Parathyroid adenoma (tissue), 2 donors: Measurements from ENCODE around the gene ALOX12.
A peak's percentile ranks its signal among the peaks of the same experiment; 100 is the strongest.

Source experiments
- H2AFZ ChIP-seq: fragments of 300-600 bp; sonication (generic); one replicate; pipeline ENCODE4 v1.7.0; 2017; ENCODE audit warnings: antibody characterized with exemption, mild to moderate bottlenecking
- H3K27ac ChIP-seq: fragments of 300-600 bp; sonication (generic); one replicate; pipeline ENCODE4 v1.7.0; 2017
- H3K27me3 ChIP-seq: fragments of 300-600 bp; sonication (generic); one replicate; pipeline ENCODE4 v1.7.0; 2017; ENCODE audit warnings: low read length; ENCODE audit not compliant: control insufficient read depth, insufficient read depth
- H3K36me3 ChIP-seq: fragments of 300-600 bp; sonication (generic); one replicate; pipeline ENCODE4 v1.7.0; 2017; ENCODE audit warnings: low read length; ENCODE audit not compliant: control insufficient read depth, insufficient read depth
- H3K4me1 ChIP-seq: fragments of 300-600 bp; sonication (generic); one replicate; pipeline ENCODE4 v1.7.0; 2017; ENCODE audit warnings: control low read depth
- H3K4me2 ChIP-seq: fragments of 300-600 bp; sonication (generic); one replicate; pipeline ENCODE4 v1.7.0; 2017; ENCODE audit warnings: low read length
- H3K4me3 ChIP-seq: fragments of 300-600 bp; sonication (generic); one replicate; pipeline ENCODE4 v1.7.0; 2017; ENCODE audit warnings: low read depth, low read length
- H3K79me2 ChIP-seq: fragments of 300-600 bp; sonication (generic); one replicate; pipeline ENCODE4 v1.7.0; 2017; ENCODE audit warnings: control low read depth
- H3K9ac ChIP-seq: fragments of 300-600 bp; sonication (generic); one replicate; pipeline ENCODE4 v1.7.0; 2017; ENCODE audit warnings: mild to moderate bottlenecking
- H3K9me3 ChIP-seq: fragments of 300-600 bp; sonication (generic); one replicate; pipeline ENCODE4 v1.7.0; 2017; ENCODE audit warnings: low read length; ENCODE audit not compliant: control insufficient read depth
- CTCF ChIP-seq: fragments of 300-600 bp; sonication (generic); IDR thresholded peaks from one replicate; pipeline ENCODE4 v1.7.0; 2017; ENCODE audit warnings: antibody characterized with exemption, mild to moderate bottlenecking
- donor health status: primary hyperparathyroidism.

ALOX12 gene

DNA sequence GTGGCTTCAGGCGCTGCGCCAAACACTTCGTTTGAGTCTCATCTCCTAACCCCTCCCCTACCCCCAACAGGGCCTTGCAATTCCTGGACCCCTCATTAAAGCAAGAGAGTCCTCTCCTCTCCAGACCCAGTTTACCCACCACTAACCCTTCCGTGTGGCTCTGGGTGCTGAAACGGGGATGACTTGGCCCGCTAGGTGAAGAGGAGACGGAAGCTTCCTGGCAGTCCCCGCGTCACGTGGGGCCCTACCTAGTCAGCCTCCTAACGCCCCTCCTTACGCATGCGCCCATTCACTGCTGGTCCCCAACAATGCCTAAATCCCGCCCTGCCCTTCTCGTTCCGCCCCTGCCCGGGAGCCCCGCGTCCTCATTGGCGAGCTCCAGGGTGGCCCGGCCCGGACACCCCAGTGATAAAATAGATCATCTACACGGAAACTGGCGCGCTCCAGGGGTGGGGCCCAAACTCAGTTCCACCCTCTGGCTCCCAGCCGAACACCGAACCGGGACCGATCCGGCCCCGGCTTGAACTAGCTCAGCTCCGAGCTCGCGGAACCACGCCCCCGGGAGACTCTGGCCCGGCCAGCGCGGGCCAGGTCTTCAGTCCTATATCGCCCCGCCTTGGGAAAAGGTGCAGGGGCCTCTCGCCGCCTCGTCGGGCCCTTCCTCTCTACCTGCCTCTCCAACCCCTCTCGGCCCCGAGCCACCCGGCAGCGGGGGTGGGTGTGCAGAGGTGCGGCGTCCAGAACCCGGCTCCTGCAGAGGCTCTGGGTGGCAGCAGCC is 39.9 kb downstream of the ALOX12 start, which contains the start of gene SLC16A13:
Gene SLC16A13, plus strand, starts transcription at position 425 of the 778 bp plus-strand sequence. CDS start 368 bp downstream, outside the sequence.
- Histone ChIP-seq H3K9me3 (no peaks in the 10 kb centered on the region), H3K27me3 (no peaks in the 10 kb centered on the region), H3K9ac (peak within 1 kb of the TSS; percentile 58), H3K4me3 (peak within 1 kb of the TSS; percentile 86), H3K27ac (peak within 1 kb of the TSS; percentile 88), H3K79me2 (no peaks in the 10 kb centered on the region), H3K4me2 (peak within 1 kb of the TSS; percentile 98), H2AFZ (peak within 1 kb of the TSS; percentile 84), H3K36me3 (no peaks in the 10 kb centered on the region), H3K4me1 (peaks cover 12% of the 10 kb centered on the region)
- peak; percentile 5 for TF ChIP-seq CTCF

GRCh38 chr17:7038025-7038862 is 42.4 kb downstream of the ALOX12 start:
- no peak overlapping the region for H3K27ac ChIP-seq
- peak overlapping the region; percentile 38 for H3K4me2 ChIP-seq
- no peaks in the 10 kb centered on the region for H3K9me3 ChIP-seq
- no peak for TF ChIP-seq CTCF
- H3K4me3 ChIP-seq = peak overlapping the region; percentile 3
- H3K4me1 ChIP-seq = peaks cover 23% of the 10 kb centered on the region
- H3K36me3 ChIP-seq = no peaks in the 10 kb centered on the region
- H3K27me3 ChIP-seq = no peaks in the 10 kb centered on the region
- no peak overlapping the region for H3K9ac ChIP-seq
- no peaks in the 10 kb centered on the region for H3K79me2 ChIP-seq
- no peak overlapping the region for H2AFZ ChIP-seq

DNA sequence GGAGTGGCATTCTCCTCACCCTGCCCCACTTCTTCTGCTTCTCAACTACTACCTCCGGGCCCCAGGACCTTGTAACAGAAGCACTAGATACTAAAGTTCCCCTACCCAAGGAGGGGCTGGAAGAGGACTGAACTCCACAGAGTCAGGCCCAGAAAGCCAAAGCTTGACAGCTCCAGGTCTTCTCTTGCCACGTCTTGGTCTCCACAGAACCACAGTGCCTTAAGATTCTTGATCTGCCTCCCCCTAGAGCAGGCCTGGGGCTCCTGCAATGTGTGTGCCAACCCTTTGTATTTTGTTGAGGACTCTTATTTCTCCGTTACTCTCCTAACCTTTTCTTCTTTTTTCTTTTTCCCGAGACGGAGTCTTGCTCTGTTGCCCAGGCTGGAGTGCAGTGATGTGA is 44.0 kb downstream of the ALOX12 start:
- no peak for TF ChIP-seq CTCF
- peaks cover 25% of the 10 kb centered on the region for H3K4me1 ChIP-seq

GRCh38 chr17:7041607-7042500 is 46.0 kb downstream of the ALOX12 start:
- H3K9me3 ChIP-seq = no peaks in the 10 kb centered on the region
- TF ChIP-seq CTCF = no peak
- H3K4me2 ChIP-seq = peak overlapping the region; percentile 85
- peak overlapping the region; percentile 66 for H3K4me3 ChIP-seq
- peak overlapping the region; percentile 92 for H2AFZ ChIP-seq
- H3K4me1 ChIP-seq = peaks cover 29% of the 10 kb centered on the region
- H3K36me3 ChIP-seq = no peaks in the 10 kb centered on the region
- H3K79me2 ChIP-seq = no peaks in the 10 kb centered on the region
- H3K9ac ChIP-seq = peak overlapping the region; percentile 77
- H3K27me3 ChIP-seq = no peaks in the 10 kb centered on the region
- H3K27ac ChIP-seq = peak overlapping the region; percentile 96

More for the DNA sequence above, 44.0 kb downstream of the ALOX12 start:
- Histone ChIP-seq H3K4me2 (no peak overlapping the region), H3K9ac (no peak overlapping the region), H3K36me3 (no peaks in the 10 kb centered on the region), H3K9me3 (no peaks in the 10 kb centered on the region), H3K4me3 (no peak overlapping the region), H2AFZ (no peak overlapping the region), H3K79me2 (no peaks in the 10 kb centered on the region), H3K27me3 (no peaks in the 10 kb centered on the region), H3K27ac (peak overlapping the region; percentile 51)
